ENCODE results near the gene TLE5. TPM values are rescaled to one million over a fixed set of nuclear protein-coding genes. Genes with fewer than 3 reads are reported as not detected.
"Not testable (repeated sequence)": the region's sequence is repeated elsewhere in the genome, so short reads cannot be mapped to it uniquely, and the experiment has no call there.

TLE5 gene
- total and polyA plus RNA-seq, 9 of the 15 experiments (the other 6 are each of a cell fraction or from before 2014, with no cell fraction given) = 2.0 to 347 (median 235) TPM

GRCh38 chr19:3036977-3037544 is 25.2 kb downstream of the TLE5 start (continued):
- TF ChIP-seq TOE1 (IDR thresholded peaks at IDR 0.05; ENCODE audit: borderline replicate concordance) (0 out of 2 replicates have a peak, but pooled peaks have one; percentile 5), ADNP (tag; IDR thresholded peaks at IDR 0.05) (0 out of 2 replicates have a peak, but pooled peaks have one; percentile 33), POLR3A (IDR thresholded peaks at IDR 0.05; ENCODE audit: borderline replicate concordance, extremely low read depth, insufficient read depth, insufficient read length) (peak; percentile 55)
- TF ChIP-seq TOE1 (CRISPR knock-in tag; IDR thresholded peaks at IDR 0.05; ENCODE audit: borderline replicate concordance, low read depth) = not testable (repeated sequence)

GRCh38 chr19:3036119-3036976 is 25.9 kb downstream of the TLE5 start:
- in situ Hi-C loops (cut with MboI) (no loop called here), intact Hi-C loops (cut with micrococcal nuclease) (loop anchor here (5.0 kb wide), 1 partner anchor 36 kb away; no protein-coding TSS in a partner anchor)
- Histone ChIP-seq H3K4me2 (ENCODE audit: insufficient read depth, low read length) (peak overlapping the region; percentile 89), H3K27ac (ENCODE audit: extremely low read depth, low read depth, low read length) (peak overlapping the region; percentile 90), H3K36me3 (ENCODE audit: control insufficient read depth, insufficient read depth, low read length) (no peaks in the 10 kb centered on the region), H2AFZ (ENCODE audit: low read depth, low read length) (peak overlapping the region; percentile 95), H3K9me1 (ENCODE audit: control insufficient read depth, insufficient read depth, low read length) (no peaks in the 10 kb centered on the region), H3K27me3 (ENCODE audit: control insufficient read depth in 2 of 2, insufficient read depth in 2 of 2, low read length in 2 of 2) (no peaks in the 10 kb centered on the region), H3K79me2 (ENCODE audit: control insufficient read depth, insufficient read depth, low read length) (peaks cover 7% of the 10 kb centered on the region; the same call in 1 of the 3 replicates), H3K9ac (ENCODE audit: insufficient read depth in 1 of 2, low read depth in 2 of 2, low read length in 2 of 2) (peak overlapping the region; percentile 85 to 90), H3K4me3 (peak overlapping the region; percentile 61), H3K4me1 (replicated peaks in 1 of 2; ENCODE audit: control insufficient read depth in 2 of 2, insufficient read depth in 2 of 2, low read length in 2 of 2) (peaks cover 34 to 49% of the 10 kb centered on the region in 2 experiments), H4K20me1 (replicated peaks; ENCODE audit: control insufficient read depth, insufficient read depth, low read length) (no peaks in the 10 kb centered on the region), H3K9me3 (replicated peaks; ENCODE audit: control insufficient read depth, insufficient read depth, low read depth, low read length) (no peaks in the 10 kb centered on the region)
- FAIRE-seq (peak; percentile 67), DNase-seq (ENCODE audit: extremely low read depth in 1 of 4, low spot score in 3 of 4) (peak; percentile 78 to 94 (median 83)), ATAC-seq (peak; percentile 83)
- WGBS (ENCODE audit: insufficient coverage, low coverage, missing lambda C conversion rate) = under 1% methylated on average over 27 of the region's 44 CpGs
- BruUV-seq (replicated peaks) = TSS peak; percentile 77
- ChIA-PET CTCF (ENCODE audit: low intra/inter-chr PET ratio) (no interaction called here), POLR2A (interaction anchor here (0.5 to 2.9 kb wide), 21 partner anchors 9 to 560 kb away, joined by 3 to 21 read pairs (median 4); partner anchors contain the start of genes GADD45B, TLE6 and ZNF77)
- TF ChIP-seq SIN3A (IDR thresholded peaks at IDR 0.05; ENCODE audit: borderline replicate concordance in 2 of 2, control insufficient read depth in 1 of 2, low read depth in 2 of 2, low read length in 2 of 2) = 0 out of 4 replicates have a peak, but pooled peaks have one; percentile 16 to 32
- peak; percentile 46; the same call in 1 of the 2 replicates for TF ChIP-seq POLR2AphosphoS5 (IDR thresholded peaks at IDR 0.05; ENCODE audit: control insufficient read depth, insufficient read depth, low read depth, low read length)
- TF ChIP-seq ZNF143 (CRISPR knock-in tag; IDR thresholded peaks at IDR 0.05) = peak; percentile 88
- no peak for TF ChIP-seq TFE3 (CRISPR knock-in tag; IDR thresholded peaks at IDR 0.05)
- no peak for TF ChIP-seq SMC3 (conservative IDR thresholded peaks at IDR 0.05; ENCODE audit: insufficient read depth, low read depth, low read length)
- TF ChIP-seq HDAC2 (IDR thresholded peaks at IDR 0.05) = peak; percentile 18
- TF ChIP-seq NKRF (IDR thresholded peaks at IDR 0.05; ENCODE audit: borderline replicate concordance) = 0 out of 2 replicates have a peak, but pooled peaks have one; percentile 79
- no peak for TF ChIP-seq HMG20A (CRISPR knock-in tag; conservative IDR thresholded peaks at IDR 0.05)
- no peak for TF ChIP-seq ZNF586 (CRISPR knock-in tag; conservative IDR thresholded peaks at IDR 0.05)
- peak; percentile 96 for TF ChIP-seq RBM22 (IDR thresholded peaks at IDR 0.05; ENCODE audit: low read depth, low read length, poor library complexity, severe bottlenecking)

All from K562 (cell line).